AML-193 (cell line): ENCODE measurements around the gene RFX1.

Source experiments
- DNase-seq, 2 experiments: peaks; one replicate each; lab custom pipeline; 2025; lab: John Stamatoyannopoulos, UW

The RFX1 gene

DNA sequence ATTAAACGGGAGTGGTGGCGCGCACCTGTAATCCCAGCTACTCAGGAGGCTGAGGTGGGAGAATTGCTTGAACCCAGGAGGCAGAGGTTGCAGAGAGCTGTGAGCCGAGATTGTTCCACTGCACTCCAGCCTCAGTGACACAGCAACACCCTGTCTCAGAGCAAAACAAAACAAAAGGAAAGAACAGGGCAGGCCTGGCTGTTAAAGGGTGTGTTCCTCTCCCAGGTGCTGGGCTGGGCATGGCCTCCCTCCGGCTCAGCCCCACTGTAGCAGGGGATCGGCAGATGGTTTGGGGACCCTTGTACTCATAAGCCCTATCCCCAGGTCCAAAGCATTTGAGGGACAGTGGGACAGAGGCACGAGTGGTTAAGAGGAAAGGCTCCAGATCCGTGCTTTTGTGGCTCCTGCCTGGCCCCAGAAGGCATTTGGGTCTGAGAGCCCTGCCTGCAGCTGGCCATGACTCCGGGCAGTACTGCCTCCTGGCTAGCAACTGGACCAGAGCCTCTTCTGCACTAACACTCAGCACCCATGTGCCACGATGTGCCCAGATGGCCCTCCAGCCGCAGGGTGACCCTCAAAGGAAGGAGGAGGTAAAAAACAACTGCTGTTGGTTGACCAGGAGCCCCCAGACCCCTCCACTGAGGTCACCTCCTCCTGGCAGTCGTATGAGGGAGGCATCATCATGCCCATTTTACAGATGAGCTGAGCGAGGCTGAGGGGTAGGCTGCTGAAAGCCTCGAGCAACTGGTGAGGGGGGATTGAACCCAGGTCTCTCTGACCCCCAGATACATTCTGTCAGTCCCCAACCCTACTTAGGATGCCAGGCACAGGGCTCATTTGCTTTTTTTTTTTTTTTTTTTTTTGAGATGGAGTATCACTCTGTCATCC lies 10.0 kb downstream of the RFX1 start:
- DNase-seq: no peak

DNA sequence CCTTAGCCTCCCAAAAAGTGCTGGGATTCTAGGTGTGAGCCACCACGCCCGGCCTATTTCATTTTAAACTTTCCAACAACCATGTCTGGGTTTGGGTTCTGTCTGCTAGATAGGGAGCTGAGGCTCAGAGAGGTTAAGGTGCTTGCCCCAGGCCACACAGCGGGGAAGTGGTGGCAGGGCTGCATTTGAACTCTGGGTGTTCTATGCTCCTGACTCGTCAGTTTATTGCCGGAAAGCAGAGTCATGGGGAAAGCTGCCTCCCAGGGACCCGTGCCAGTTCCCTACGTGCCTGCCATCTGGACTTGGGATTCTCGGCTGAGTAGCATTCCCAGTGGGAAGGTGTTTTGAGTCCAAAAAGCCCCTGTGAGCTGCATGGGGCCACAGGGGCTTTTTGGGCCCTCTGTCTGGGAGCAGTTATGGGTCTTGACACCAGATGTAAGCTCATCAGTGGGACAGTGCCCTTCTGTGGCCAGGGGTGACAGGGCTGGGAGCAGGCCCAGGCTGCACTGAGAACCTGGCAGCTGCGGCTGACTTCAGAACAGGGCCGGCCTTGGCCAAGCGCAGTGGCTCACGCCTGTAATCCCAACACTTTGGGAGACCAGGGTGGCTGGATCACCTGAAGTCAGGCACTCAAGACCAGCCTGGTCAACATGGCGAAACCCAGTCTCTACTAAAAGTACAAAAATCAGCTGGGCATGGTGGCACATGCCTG lies 10.9 kb downstream of the RFX1 start:
- no peak for DNase-seq

DNA sequence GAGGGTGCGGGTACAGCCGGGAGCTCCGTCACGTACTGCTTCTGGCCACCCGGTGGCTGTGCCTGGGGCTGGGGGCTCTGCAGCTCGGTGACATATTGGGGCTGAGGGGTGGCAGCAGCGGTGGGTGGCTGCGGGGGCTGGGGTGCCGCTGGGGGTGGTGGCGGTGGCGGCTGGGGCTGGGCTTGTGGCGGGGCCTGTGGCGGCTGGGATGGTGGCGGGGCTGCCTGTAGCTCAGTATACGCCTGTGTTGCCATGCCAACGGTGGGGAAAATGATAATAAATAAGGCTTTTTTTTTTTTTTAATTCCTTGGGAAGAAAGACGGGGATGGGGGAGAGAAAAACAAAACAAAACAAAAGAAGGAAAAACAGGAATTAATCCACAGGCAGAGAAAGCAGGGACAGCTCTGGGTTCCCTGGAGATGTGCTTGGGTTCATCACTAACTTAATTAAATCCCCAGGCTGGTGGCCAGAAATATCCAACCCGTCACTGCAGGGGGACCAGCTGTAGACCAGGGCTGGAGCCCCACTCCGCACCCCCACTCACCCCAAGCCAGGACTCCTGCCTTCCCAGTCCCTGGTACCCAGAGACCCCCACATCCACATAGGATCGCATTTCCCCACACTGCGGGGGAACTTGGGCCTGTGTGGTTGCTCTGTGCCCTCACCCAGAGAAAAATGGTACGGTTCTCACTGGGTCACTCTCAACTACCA lies 12.4 kb downstream of the RFX1 start:
- no peak for DNase-seq

DNA sequence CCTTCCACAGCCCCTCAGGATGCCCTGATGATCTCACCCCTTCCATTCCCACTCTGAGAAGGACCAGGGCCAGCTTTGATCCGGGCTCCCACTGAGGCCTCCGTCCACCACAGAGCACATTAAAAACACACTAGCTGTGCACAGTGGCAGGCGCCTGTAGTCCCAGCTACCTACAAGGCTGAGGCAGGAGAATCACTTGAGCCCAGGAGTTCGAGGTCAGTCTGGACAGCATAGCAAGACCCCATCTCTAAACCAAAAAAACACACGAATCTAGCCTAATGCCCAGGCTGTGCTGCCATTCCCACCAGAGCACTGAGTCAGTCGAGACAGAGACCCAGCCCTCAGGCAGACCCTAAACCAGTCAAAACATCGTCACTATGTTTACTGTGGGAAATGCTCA lies 14.1 kb downstream of the RFX1 start:
- no peak for DNase-seq

DNA sequence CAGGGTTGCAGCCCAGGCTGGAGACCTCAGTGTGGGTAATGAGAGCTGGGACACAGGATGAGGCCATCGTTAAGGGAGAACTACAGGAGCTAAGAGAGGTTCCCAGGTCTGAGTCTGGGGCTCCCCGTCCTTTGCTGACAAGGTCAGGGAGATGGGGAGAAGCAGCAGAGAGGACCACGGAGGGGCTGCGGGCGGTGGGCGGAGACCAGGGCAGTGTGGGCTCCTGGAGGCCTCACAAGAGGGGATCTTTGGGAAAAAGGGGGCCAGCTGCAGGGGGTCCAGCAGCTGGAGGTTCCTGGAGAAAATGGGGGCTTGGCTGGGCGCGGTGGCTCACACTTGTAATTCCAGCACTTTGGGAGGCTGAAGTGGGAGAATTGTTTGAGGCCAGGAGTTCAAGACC lies 16.0 kb downstream of the RFX1 start:
- DNase-seq: no peak

DNA sequence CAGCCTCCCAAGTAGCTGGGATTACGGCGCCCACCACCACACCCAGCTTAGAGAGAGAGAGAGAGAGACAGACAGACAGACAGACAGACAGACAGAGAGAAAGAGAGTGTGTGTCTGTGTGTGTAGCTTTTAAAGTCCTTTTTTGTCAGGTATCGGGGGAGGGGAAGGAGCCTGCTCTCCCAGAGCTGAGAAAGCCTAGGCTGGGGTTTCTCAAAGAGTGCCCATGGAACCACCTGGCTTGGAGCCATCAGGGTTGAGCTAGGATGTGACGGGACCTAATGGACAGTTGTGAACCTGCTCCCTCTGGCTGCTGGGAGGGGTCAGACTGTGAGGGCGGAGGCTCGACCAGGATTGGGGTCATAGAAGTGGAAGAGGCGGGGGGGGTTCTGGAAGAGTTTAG lies 16.6 kb downstream of the RFX1 start:
- DNase-seq: no peak

DNA sequence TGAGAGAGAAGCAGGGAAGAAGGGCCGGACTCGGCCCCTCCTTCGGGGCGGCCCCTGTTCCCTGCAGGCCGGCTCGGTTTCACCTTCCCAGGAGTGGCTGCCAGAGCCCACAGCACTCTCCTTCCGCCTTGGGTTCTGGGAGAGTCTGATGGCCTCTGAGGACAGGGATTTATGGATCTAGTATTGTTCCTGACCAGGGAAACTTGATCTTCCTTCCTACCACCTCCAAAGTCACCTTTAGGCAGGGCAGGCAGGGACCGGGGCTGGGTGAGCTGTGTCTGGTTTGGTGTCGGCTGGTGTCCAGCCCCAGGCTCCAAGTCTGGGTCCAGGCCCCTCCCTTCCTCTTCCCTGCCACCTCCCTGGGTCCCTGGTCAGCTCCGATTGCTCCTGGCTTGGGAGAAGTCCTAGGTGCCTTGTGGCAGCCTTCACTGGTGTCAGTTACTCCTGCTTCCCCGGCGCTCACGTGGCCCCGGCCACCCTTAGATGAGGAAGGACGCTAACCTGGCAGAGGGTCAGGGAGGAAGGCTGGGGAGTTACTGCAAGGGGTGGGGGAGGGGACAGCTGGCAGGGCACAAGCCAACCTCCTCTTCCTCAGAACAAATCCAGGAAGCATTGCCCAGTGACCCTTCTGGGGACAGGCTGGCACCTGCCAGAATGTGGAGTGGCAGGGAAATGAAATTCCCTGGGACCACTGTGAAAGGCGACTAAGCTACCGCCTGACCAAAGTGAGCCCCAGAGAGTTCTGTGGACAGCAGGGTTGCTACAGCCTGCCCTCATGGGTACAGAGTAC lies 18.8 kb downstream of the RFX1 start:
- peak; percentile 54 to 62 for DNase-seq

DNA sequence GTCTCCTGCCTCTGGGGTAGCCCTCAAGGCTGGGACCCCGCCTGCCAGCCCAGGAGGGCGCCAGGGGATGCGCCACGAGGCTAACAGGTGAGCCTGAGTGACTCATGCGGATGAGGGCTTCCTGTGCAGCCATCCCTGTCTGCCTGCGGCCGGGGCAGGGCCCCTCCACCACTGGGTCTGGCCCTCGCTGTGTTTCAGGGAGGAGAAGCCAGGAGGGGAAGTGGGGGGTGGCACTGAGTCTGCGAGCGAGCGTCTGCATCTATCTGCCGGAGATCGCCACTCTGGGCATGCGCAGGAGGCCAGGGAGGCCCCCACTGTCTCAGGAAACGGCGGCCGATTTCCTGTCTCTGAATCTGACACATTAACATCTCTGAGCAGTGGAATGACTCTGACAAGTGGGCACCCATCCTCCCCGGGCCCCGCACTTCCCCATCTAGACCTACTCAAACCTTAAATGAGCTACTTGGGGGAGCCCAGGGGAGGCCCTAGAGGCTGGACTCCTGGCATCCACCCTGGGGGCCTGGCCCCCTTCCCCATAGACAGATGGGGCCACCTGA lies 19.7 kb downstream of the RFX1 start:
- peak; percentile 94 to 96 for DNase-seq

DNA sequence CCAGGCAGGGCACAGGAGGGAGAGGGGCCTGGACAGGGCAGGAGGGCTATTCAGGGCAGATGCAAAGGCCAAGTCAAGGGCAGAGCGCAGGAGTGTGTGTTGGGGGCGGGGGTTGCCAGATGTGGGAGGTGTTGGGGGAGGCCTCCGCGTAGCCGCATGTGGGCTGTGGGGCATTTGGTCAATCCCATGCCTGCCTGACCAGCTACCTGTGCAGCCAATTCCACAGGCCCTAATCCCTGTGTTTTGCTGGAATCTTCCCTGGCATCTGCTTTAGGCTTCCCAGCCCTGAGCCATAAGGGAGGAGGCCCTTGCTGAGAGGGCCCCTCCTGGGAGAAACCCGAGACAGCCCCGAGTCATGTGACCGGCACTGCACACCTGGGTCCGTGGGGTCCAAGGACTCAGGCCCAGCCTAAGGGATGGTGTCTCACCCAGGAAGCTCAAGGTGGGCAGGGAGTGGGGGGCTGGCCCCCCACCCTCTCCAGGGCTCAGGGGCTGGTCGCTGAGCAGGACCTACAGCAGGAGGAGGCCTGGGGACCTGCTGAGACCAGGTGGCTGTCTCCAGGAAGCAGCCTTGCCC lies 20.3 kb downstream of the RFX1 start:
- DNase-seq: no peak

DNA sequence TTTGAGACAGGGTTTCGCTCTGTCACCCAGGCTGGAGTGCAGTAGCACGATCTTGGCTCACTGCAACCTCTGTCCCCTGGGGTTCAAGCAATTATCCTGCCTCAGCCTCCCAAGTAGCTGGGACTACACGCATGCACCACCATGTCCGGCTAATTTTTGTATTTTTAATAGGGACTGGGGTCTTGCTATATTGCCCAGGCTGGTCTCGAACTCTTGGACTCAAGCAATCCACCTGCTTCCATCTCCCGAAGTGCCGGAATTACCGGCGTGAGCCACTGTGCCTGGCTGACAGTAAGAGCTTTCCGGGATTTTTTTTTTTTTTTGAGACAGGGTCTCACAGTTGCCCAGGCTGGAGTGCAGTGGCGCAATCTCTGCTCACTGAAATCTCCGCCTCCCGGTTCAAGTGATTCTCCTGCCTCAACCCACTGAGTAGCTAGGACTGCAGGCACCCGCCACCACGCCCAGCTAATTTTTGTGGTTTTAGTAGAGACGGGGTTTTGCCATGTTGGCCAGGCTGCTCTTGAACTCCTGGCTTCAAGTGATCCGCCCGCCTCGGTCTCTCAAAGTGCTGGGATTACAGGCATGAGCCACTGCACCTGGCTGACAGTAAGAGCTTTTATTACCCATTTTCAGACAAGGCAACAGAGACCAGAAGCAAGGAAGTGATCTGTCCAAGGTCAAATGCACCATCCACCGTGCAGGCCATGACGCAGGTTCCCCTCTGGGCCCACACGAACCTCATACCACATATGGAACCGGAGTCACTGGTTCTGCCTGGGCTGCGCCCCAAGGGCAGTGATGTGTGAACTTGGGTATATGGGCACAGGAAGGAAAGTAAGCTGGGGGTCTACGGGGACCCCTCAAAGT lies 21.0 kb downstream of the RFX1 start:
- DNase-seq: no peak

DNA sequence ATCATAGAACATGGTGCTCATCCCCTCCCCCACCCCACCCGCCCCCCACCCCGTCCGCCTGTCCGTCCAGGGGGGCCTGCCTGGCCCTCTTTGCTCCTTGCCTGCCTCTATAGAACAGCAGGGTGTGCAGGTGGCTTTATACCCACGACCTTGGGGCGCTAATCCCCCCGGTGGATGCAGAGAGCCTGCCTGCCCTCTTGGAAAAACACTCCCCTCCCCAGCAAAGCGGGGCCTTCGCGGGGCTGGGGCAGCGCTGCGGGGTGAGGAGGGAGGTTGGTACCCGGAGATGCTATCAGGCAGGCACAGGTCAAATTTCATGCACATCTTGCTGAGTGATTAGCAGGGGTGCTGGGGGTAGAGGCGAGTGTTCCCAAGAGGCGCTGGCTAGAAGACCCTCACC lies 21.9 kb downstream of the RFX1 start:
- no peak for DNase-seq

DNA sequence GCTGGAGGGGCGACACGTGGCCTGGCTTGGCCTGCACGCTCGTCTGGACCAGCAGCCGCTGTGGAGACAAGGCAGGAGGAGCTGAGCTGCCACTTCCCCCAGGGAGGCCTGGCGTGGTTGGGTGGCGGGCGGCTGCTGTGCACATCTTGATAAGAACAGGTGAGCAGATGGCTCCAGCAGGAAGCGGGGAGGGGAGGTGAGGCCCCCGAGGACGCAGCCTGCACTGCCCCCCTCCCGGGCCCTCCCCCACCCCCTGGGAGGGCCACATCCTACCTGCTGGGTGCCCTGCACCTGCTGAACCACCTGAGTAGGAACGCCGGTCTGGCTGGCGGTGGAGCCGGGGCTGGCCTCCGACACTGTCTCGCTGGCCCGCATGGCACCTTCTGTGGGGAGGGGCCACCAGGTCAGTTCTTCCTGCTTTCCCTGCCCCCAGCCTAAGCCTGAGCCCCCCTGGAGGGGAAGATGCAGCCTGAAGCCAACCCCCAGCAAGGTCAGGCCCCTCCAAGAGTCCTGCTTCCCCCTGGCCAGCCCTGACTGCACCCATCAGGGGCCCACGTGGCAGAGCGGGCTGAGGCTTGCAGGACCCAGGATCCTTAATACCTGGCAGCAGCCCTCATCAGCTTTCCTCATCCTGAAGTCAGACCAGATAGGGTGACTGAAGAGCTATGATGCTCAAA lies 22.8 kb downstream of the RFX1 start:
- no peak for DNase-seq

DNA sequence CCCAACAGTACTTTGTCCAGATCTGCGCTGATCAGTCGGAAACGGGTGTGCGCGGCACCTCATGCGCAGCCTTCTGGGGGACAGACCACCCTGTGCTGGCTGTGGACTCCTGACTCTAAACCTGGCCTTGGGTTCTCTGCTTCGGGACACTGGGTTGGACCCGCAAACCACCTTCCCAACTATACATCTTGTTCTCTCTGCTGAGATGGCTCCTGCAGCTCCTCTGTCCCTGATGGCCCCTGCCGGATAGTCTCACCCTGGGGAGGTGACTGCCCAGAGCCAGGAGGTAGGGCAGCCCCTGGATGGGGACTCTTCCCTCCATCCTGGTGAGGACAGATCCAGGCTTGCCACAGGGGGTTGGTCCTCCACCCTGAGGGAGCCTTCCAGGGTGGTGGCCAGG lies 23.3 kb downstream of the RFX1 start:
- DNase-seq: no peak

DNA sequence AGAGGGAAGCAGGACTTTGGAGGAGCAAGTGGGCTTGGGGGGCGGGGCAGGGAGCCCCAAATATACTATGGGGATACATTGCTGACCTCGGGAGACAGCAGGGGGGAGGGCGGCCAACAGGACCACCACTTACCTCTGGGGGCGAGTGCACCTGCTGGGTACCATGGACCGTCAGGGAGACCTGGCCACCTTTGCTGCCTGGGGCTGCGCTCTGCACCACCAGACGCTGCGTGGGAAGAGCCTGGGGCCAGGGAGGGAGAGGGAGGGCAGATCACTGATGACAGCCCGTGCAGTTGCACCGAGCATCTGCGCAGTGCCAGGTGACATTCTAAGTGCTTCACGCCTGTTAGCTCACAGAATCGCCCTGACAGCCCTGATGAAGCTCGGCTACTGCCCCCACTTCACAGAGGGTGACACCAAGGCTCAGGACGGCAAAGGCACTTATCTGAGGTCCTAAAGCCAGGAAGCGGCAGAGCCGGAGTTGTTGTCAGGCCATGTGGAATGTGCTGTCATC lies 24.1 kb downstream of the RFX1 start:
- no peak for DNase-seq

DNA sequence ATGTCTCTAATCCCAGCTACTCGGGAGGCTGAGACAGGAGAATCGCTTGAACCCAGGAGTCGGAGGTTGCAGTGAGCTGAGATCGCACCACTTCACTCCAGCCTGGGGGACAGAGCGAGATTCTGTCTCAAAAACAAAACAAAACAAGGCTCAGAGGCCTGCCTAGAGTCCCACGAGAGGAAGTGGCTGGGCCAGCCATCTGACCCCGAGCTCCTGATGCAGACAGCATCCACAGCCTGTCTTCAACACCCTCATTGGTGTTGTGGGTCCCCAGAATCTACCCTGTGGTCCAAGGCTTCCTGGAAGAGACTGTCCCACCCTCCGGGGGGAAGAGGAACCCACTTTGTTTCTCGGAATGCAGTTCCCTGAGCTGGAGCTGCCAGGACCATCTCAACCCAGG lies 24.7 kb downstream of the RFX1 start:
- no peak for DNase-seq

DNA sequence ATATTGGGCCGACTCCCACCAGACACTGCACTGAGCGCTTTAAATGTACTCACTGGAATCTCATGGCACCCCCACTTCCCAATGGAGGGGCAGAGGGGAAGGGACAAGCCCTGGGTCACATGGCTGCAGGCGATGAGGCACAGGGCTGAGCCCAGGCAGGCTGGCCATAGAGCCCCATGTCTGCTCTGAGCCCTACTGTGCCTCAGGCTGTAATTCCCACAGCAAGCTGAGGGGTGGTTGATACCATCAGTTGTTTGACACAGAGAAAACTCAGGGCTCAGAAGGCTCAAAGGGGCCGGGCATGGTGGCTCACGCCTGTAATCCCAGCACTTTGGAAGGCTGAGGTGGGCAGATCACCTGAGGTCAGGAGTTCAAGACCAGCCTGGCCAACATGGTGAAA lies 25.1 kb downstream of the RFX1 start:
- no peak for DNase-seq

DNA sequence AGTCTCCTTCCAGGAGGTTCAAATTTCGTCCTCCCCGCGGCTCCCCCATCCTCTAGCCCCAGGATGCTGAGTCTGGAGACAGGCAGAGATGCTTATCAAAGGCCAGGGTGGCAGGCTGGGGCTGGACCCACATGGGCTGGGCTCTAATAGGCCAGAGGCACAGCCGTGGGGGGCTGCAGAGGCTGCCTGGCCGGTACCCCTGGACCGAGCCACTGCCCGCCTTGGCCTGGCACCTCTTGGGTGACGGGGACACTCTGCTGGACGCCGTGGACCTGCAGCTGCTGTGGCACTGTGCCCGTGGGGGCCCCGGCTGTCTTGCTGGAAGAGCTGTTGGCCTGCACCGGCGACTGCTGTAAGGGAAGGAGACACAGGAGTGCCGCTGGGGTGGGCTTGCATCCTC lies 25.8 kb downstream of the RFX1 start:
- DNase-seq: no peak

DNA sequence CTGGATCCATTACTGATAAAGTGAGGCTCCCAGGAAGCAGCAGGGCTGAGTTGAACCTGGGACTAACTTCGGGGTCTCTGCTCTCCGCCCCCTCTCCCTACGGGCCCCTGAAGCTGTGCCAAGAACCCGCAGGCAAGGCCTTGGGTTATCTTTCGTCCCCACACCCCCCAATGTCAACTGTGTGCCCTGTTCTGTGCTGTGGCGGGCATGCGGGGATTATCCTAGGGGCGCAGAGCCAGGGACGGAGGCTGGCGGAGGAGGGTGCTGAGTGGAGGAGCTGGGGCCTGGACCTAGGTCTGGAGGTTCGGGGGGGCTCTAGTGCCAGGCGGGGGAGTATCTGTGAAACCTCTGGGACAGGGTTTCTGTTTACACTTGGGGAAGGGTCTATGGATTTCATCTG lies 26.4 kb downstream of the RFX1 start:
- DNase-seq: no peak

DNA sequence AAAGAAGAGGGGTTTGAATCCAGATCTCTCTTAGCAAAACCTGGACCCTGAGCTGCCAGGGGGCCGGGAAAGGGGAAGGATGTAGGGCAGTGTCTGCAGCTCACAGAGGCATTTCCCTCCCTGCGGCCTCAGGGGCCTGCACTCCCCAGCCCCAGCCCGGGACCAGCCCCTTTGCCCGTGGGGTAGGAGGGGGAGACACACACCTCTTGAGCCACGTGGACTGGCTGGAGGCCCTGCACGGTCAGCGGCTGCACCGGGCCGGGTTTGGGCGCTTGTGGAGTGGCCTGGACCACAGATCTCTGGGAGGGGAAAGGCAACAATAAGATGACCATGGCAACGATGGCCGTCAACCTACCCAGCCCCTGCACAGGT lies 26.9 kb downstream of the RFX1 start:
- DNase-seq: no peak
